HepG2 (cell line): ENCODE measurements around the gene PLK2. TPM values are rescaled to one million over a fixed set of nuclear protein-coding genes. Genes with fewer than 3 reads are reported as not detected.
A peak's percentile ranks its signal among the peaks of the same experiment; 100 is the strongest.

Experiments
- BCL6 ChIP-seq: IDR thresholded peaks from 2 replicates; pipeline ENCODE4 v1.6.1; 2016; ENCODE audit warnings: missing genetic modification reagents, missing compliant biosample characterization
- CSRNP2 ChIP-seq: sonication (generic); formaldehyde crosslinking; conservative IDR thresholded peaks from 2 replicates; pipeline ENCODE4 v1.8.0; 2022; ENCODE audit warnings: low read depth, missing genetic modification reagents
- DR1 ChIP-seq: sonication (generic); formaldehyde crosslinking; IDR thresholded peaks from 2 replicates; pipeline ENCODE4 v1.8.0; 2021; ENCODE audit warnings: mild to moderate bottlenecking, missing genetic modification reagents, inconsistent platforms
- ELF1 ChIP-seq: sonication (generic); formaldehyde crosslinking; IDR thresholded peaks from 2 replicates; pipeline ENCODE4 v1.4.0; 2020; ENCODE audit warnings: missing genetic modification reagents
- HMGXB3 ChIP-seq: sonication (generic); formaldehyde crosslinking; IDR thresholded peaks from 2 replicates; pipeline ENCODE4 v1.4.0; 2020; ENCODE audit warnings: missing genetic modification reagents, borderline replicate concordance
- ISL2 ChIP-seq: sonication (generic); formaldehyde crosslinking; IDR thresholded peaks from 2 replicates; pipeline ENCODE4 v1.5.0; 2020; ENCODE audit warnings: missing genetic modification reagents
- MEIS2 ChIP-seq: sonication (generic); formaldehyde crosslinking; IDR thresholded peaks from 2 replicates; pipeline ENCODE4 v1.9.0; 2021; ENCODE audit warnings: mild to moderate bottlenecking, missing genetic modification reagents
- TFE3 ChIP-seq: IDR thresholded peaks from 2 replicates; pipeline ENCODE4 v1.6.1; 2016
- ZBTB25 ChIP-seq: IDR thresholded peaks from 2 replicates; pipeline ENCODE4 v1.6.1; 2018; ENCODE audit warnings: missing genetic modification reagents
- ZNF280B ChIP-seq: sonication (generic); formaldehyde crosslinking; IDR thresholded peaks from 2 replicates; pipeline ENCODE4 v1.5.0; 2020; ENCODE audit warnings: missing genetic modification reagents, mild to moderate bottlenecking, borderline replicate concordance
- ZNF317 ChIP-seq: sonication (generic); formaldehyde crosslinking; IDR thresholded peaks from 2 replicates; pipeline ENCODE4 v1.5.0; 2020; ENCODE audit warnings: mild to moderate bottlenecking, missing genetic modification reagents
- ZNF335 ChIP-seq: sonication (generic); formaldehyde crosslinking; IDR thresholded peaks from 2 replicates; pipeline ENCODE4 v1.4.0; 2020; ENCODE audit warnings: missing genetic modification reagents
- ZNF441 ChIP-seq: sonication (generic); formaldehyde crosslinking; IDR thresholded peaks from 2 replicates; pipeline ENCODE4 v1.7.0; 2021; ENCODE audit warnings: missing genetic modification reagents, borderline replicate concordance
- ZNF562 ChIP-seq: sonication (generic); formaldehyde crosslinking; IDR thresholded peaks from 2 replicates; pipeline ENCODE4 v1.8.0; 2022; ENCODE audit warnings: missing genetic modification reagents, borderline replicate concordance
- ZNF570 ChIP-seq: sonication (generic); formaldehyde crosslinking; IDR thresholded peaks from 2 replicates; pipeline ENCODE4 v1.4.0; 2020; ENCODE audit warnings: mild to moderate bottlenecking, missing genetic modification reagents, borderline replicate concordance
- ZNF598 ChIP-seq: sonication (generic); formaldehyde crosslinking; IDR thresholded peaks from 2 replicates; pipeline ENCODE4 v1.5.1; 2020; ENCODE audit warnings: mild to moderate bottlenecking, missing genetic modification reagents, borderline replicate concordance
- ZNF670 ChIP-seq: sonication (generic); formaldehyde crosslinking; IDR thresholded peaks from 2 replicates; pipeline ENCODE4 v1.8.0; 2022; ENCODE audit warnings: mild to moderate bottlenecking, missing genetic modification reagents, borderline replicate concordance
- ZNF782 ChIP-seq: sonication (generic); formaldehyde crosslinking; IDR thresholded peaks from 2 replicates; pipeline ENCODE4 v1.4.0; 2020; ENCODE audit warnings: missing genetic modification reagents, mild to moderate bottlenecking, borderline replicate concordance
- ZNF784 ChIP-seq: sonication (generic); formaldehyde crosslinking; IDR thresholded peaks from 2 replicates; pipeline ENCODE4 v1.5.1; 2020; ENCODE audit warnings: missing genetic modification reagents, mild to moderate bottlenecking, borderline replicate concordance
- polyA plus RNA-seq, 8 experiments: library from polyadenylated mRNA; depleted of rRNA in 3 of 8; stranded (reverse) in 7 of 8; unstranded in 1 of 8; fragments of >200 nt; fragmentation: Illumina TruSeq in 4 of 8; extraction: Trizol in 4 of 8; gene quantifications; 2 replicates each; pipeline versions ENCODE4 v1.2.1 to v1.2.3, GENCODE V29; 2011 to 2016; ENCODE audit warnings: low read depth in 4 of 8, missing spikeins in 1 of 8, mixed read lengths in 1 of 8; ENCODE audit not compliant: insufficient read depth in 1 of 8
- total RNA-seq, 5 experiments: library from RNA; depleted of rRNA; stranded (reverse); fragments of >200 nt; fragmentation: Illumina TruSeq; extraction: Trizol; gene quantifications; 2 replicates each; pipeline ENCODE4 v1.2.3, GENCODE V29; 2016; ENCODE audit warnings: low read depth in 1 of 5

PLK2 gene
- total and polyA plus RNA-seq, 2 of the 13 experiments (the other 11 are each of a cell fraction or from before 2014, with no cell fraction given), result 9.6 to 29.6 TPM

- TF ChIP-seq CSRNP2 (CRISPR knock-in tag) (no peak), BCL6 (CRISPR knock-in tag) (no peak; the same call in 1 of the 2 replicates), ZNF782 (CRISPR knock-in tag) (no peak), HMGXB3 (CRISPR knock-in tag) (peak; percentile 45; the same call in 1 of the 2 replicates), TFE3 (no peak), ZNF598 (CRISPR knock-in tag) (no peak), ISL2 (no peak), ZNF570 (no peak), ZNF562 (no peak), ELF1 (no peak), ZNF335 (CRISPR knock-in tag) (no peak), ZNF441 (CRISPR knock-in tag) (no peak), ZNF280B (CRISPR knock-in tag) (no peak), ZNF317 (no peak), ZBTB25 (no peak), ZNF670 (CRISPR knock-in tag) (0 out of 2 replicates have a peak, but pooled peaks have one; percentile 52), ZNF784 (CRISPR knock-in tag) (peak; percentile 9; the same call in 1 of the 2 replicates), DR1 (no peak), MEIS2 (no peak; the same call in 1 of the 2 replicates)
Observed at GRCh38 chr5:58460732-58461286, 923 bp upstream of the PLK2 start (continued).
